Measurements from ENCODE around the gene CDYL2. TPM values are rescaled to one million over a fixed set of nuclear protein-coding genes. Genes with fewer than 3 reads are reported as not detected.

Gene CDYL2
- total RNA-seq, 4 donors from 2014 or later = 7.4 to 18.6 (median 9.4) TPM

Other genes starting within 250 kb of the CDYL2 start
- gene CMC2, start 202.3 kb upstream of the CDYL2 start, total RNA-seq = 10 to 100 TPM; 14.0 to 54.5 (median 34.3) TPM
- 10 to 100 TPM in 1 of 4 donors, 1 to 10 TPM in 2, under 1 TPM in 1; 0.47 to 88.3 (median 3.5) TPM for gene CENPN, start 202.6 kb upstream of the CDYL2 start, total RNA-seq
- gene ATMIN, start 231.2 kb upstream of the CDYL2 start, total RNA-seq = 10 to 100 TPM; 25.6 to 37.0 (median 32.6) TPM

Data from Peyer's patch (tissue), 4 donors.